Measurements from ENCODE around the gene SNRNP70. TPM values are rescaled to one million over a fixed set of nuclear protein-coding genes. Genes with fewer than 3 reads are reported as not detected.
"Not testable (repeated sequence)": the region's sequence is repeated elsewhere in the genome, so short reads cannot be mapped to it uniquely, and the experiment has no call there.

SNRNP70 gene
- polyA plus RNA-seq, 4 donors = 159 to 237 (median 223) TPM

DNA sequence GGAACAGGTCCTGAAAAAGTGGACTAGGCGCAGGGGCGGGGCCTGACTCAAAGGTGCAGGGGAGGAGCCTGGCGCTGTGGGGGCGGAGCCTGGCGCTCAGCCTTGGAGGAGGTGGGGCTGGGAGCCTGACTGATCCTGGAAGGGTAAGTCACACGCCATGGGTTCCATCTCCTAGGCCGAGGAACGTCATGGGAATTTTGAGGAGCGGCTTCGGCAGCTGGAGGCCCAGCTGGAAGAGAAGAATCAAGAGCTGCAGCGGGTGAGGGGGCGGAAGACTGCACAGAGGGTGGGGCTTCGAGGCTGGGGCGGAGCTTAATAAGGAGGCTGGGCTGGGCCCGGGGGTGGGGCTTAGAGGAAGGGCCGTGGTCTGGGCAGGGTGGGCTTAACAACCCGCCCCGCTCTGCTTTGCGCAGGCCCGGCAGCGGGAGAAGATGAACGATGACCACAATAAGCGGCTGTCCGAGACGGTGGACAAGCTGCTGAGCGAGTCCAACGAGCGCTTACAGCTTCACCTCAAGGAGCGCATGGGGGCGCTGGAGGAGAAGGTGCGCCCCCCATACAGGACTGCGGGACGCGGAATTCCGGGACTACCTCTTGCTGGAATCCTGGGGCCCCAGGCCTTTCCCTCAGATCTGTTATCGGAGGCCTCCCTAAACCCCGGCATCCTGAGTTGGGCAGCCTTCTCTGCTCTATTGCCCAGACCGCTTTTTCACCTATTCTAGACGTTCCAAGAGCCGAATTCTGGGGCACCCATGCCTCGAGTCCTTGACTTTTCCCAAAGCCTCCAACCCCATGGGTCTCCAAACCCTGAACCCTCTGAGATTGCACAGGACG is 48.6 kb downstream of the SNRNP70 start:
- peak overlapping the region in 2 of 3 donors; percentile 26 to 38 for H3K27ac ChIP-seq (ENCODE audit: low read depth in 1 of 3, low read length in 2 of 3)

DNA sequence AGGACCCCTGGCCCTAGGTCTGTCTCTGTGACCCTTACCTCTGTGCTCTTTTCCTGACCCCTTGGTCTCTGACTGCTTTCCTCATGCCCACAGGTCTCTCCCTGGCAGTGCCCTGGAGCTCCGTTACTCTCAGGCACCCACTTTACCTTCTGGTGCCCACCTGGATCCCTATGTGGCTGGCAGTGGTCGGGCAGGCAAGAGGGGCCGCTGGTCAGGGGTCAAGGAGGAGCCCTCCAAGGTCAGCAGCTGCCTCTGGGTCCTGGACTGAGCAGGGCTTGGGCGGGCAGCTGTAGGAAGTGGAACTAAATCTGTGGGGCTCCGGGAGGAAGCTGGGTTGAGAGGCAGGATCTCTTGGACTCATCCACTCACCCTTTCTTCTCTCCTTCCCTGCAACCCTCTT is 50.4 kb downstream of the SNRNP70 start:
- Histone ChIP-seq H3K4me1 (ENCODE audit: control insufficient read depth in 3 of 3, insufficient read depth in 2 of 3, low read depth in 1 of 3, low read length in 2 of 3) (peaks cover 0 to 13% (median 3%) of the 10 kb centered on the region in 3 donors), H3K36me3 (ENCODE audit: control insufficient read depth in 3 of 3, insufficient read depth in 2 of 3, low read depth in 1 of 3, low read length in 3 of 3) (no peaks in the 10 kb centered on the region), H3K27ac (ENCODE audit: low read depth in 1 of 3, low read length in 2 of 3) (peak overlapping the region in 1 of 3 donors; percentile 40), H3K4me3 (ENCODE audit: low read depth in 1 of 3, low read length in 3 of 3) (no peak overlapping the region), H3K27me3 (ENCODE audit: control insufficient read depth in 3 of 3, insufficient read depth in 3 of 3, low read length in 3 of 3) (peaks cover 0 to 27% (median 0%) of the 10 kb centered on the region in 3 donors), H3K9me3 (ENCODE audit: control insufficient read depth in 2 of 2, insufficient read depth in 1 of 2, low read depth in 1 of 2, low read length in 1 of 2) (no peaks in the 10 kb centered on the region)
- DNase-seq (no peak), FAIRE-seq (no peak)
- WGBS, 3 donors = 88 to 91% (median 91%) methylated on average over 5 of the region's 5 CpGs

More for the DNA sequence above, 48.6 kb downstream of the SNRNP70 start:
- H3K4me1 ChIP-seq (ENCODE audit: control insufficient read depth in 3 of 3, insufficient read depth in 2 of 3, low read depth in 1 of 3, low read length in 2 of 3) = peaks cover 0 to 13% (median 3%) of the 10 kb centered on the region in 3 donors
- DNase-seq = peak; percentile 70 to 88
- peak overlapping the region in 2 of 3 donors; percentile 5 to 21 for H3K4me3 ChIP-seq (ENCODE audit: low read depth in 1 of 3, low read length in 3 of 3)
- no peaks in the 10 kb centered on the region for H3K9me3 ChIP-seq (ENCODE audit: control insufficient read depth in 2 of 2, insufficient read depth in 1 of 2, low read depth in 1 of 2, low read length in 1 of 2)
- 23 to 42% (median 41%) methylated on average over 37 to 42 of the region's 42 CpGs for WGBS, 3 donors
- peaks cover 0 to 25% (median 0%) of the 10 kb centered on the region in 3 donors for H3K27me3 ChIP-seq (ENCODE audit: control insufficient read depth in 3 of 3, insufficient read depth in 3 of 3, low read length in 3 of 3)
- no peaks in the 10 kb centered on the region for H3K36me3 ChIP-seq (ENCODE audit: control insufficient read depth in 3 of 3, insufficient read depth in 2 of 3, low read depth in 1 of 3, low read length in 3 of 3)
- no peak for FAIRE-seq

DNA sequence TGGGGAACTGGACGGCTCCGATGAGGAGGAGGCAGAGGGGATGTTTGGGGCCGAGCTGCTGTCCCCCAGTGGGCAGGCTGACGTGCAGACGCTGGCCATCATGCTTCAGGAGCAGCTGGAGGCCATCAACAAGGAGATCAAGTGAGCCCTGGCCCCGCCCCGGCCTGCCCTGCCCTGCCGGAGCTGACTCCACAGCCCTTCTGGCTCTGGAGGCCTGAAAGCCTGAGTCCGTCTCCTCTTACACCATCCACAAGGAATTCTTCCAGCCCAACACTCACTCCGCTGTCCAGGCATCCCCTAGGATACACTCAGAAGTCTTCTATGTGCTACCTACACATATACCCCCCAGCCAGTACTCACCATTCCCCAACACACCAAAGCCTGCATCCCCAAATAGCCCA is 51.5 kb downstream of the SNRNP70 start:
- peaks cover 0 to 5% of the 10 kb centered on the region in 2 donors for H3K9me3 ChIP-seq (ENCODE audit: control insufficient read depth in 2 of 2, insufficient read depth in 1 of 2, low read depth in 1 of 2, low read length in 1 of 2)
- WGBS, 3 donors = 63 to 77% (median 73%) methylated on average over 10 of the region's 10 CpGs
- no peak for DNase-seq

DNA sequence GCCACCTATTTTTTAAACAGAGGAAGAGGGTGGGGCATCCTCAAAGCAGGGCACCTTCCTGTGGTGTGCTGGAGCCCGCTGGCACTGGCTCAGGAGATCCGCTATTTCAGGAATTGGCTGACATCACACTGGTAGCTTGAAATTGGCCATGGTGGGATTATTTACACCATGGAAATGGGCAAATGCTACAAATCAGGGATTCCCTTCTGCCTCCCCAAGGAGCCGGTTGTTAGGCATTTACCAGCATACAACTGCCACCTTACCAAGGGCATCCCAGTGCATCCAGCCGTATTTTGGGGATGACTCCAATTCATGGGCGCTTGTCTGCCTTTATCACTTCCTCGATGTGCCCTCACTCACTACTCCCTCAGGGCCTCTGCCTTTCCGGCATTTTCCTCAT is 55.7 kb downstream of the SNRNP70 start:
- peaks cover 0 to 36% (median 0%) of the 10 kb centered on the region in 3 donors for H3K27me3 ChIP-seq (ENCODE audit: control insufficient read depth in 3 of 3, insufficient read depth in 3 of 3, low read length in 3 of 3)
- H3K4me1 ChIP-seq (ENCODE audit: control insufficient read depth in 3 of 3, insufficient read depth in 2 of 3, low read depth in 1 of 3, low read length in 2 of 3) = no peaks in the 10 kb centered on the region
- H3K27ac ChIP-seq (ENCODE audit: low read depth in 1 of 3, low read length in 2 of 3) = no peak overlapping the region
- no peak overlapping the region for H3K4me3 ChIP-seq (ENCODE audit: low read depth in 1 of 3, low read length in 3 of 3)
- 82 to 84% (median 84%) methylated on average over 7 of the region's 7 CpGs for WGBS, 3 donors
- FAIRE-seq (no peak), DNase-seq (no peak)
- peaks cover 0 to 5% of the 10 kb centered on the region in 2 donors for H3K9me3 ChIP-seq (ENCODE audit: control insufficient read depth in 2 of 2, insufficient read depth in 1 of 2, low read depth in 1 of 2, low read length in 1 of 2)
- no peaks in the 10 kb centered on the region for H3K36me3 ChIP-seq (ENCODE audit: control insufficient read depth in 3 of 3, insufficient read depth in 2 of 3, low read depth in 1 of 3, low read length in 3 of 3)

More for the DNA sequence above, 51.5 kb downstream of the SNRNP70 start:
- Histone ChIP-seq H3K27me3 (ENCODE audit: control insufficient read depth in 3 of 3, insufficient read depth in 3 of 3, low read length in 3 of 3) (peaks cover 0 to 31% (median 0%) of the 10 kb centered on the region in 3 donors), H3K36me3 (ENCODE audit: control insufficient read depth in 3 of 3, insufficient read depth in 2 of 3, low read depth in 1 of 3, low read length in 3 of 3) (no peaks in the 10 kb centered on the region), H3K27ac (ENCODE audit: low read depth in 1 of 3, low read length in 2 of 3) (peak overlapping the region in 1 of 3 donors; percentile 66), H3K4me1 (ENCODE audit: control insufficient read depth in 3 of 3, insufficient read depth in 2 of 3, low read depth in 1 of 3, low read length in 2 of 3) (peaks cover 0 to 13% (median 3%) of the 10 kb centered on the region in 3 donors), H3K4me3 (ENCODE audit: low read depth in 1 of 3, low read length in 3 of 3) (no peak overlapping the region)
- FAIRE-seq = no peak

DNA sequence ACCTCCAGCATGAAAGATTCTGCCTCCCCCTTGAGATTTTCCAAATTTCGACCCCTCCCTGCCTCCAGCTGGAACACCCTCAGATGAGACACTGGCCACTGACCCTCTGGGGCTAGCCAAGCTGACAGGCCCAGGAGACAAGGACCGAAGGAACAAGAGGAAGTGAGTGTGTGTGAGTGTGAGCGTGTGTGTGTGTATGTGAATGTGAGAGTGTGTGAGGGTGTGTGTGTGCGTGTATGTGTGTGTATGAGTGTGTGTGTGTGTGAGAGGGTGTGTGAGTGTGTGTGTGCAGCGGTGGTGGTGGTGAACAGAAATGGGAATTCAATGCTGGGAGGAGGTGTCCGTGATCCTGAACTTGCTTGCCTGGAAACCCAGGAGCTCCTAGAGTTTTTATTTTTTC is 56.1 kb downstream of the SNRNP70 start:
- DNase-seq (no peak), FAIRE-seq (no peak)
- H3K4me3 ChIP-seq (ENCODE audit: low read depth in 1 of 3, low read length in 3 of 3) = no peak overlapping the region
- H3K4me1 ChIP-seq (ENCODE audit: control insufficient read depth in 3 of 3, insufficient read depth in 2 of 3, low read depth in 1 of 3, low read length in 2 of 3) = no peaks in the 10 kb centered on the region
- WGBS, 3 donors = 79 to 87% (median 86%) methylated on average over 6 of the region's 6 CpGs
- no peak overlapping the region for H3K27ac ChIP-seq (ENCODE audit: low read depth in 1 of 3, low read length in 2 of 3)
- H3K36me3 ChIP-seq (ENCODE audit: control insufficient read depth in 3 of 3, insufficient read depth in 2 of 3, low read depth in 1 of 3, low read length in 3 of 3) = no peaks in the 10 kb centered on the region
- peaks cover 0 to 40% (median 0%) of the 10 kb centered on the region in 3 donors for H3K27me3 ChIP-seq (ENCODE audit: control insufficient read depth in 3 of 3, insufficient read depth in 3 of 3, low read length in 3 of 3)
- peaks cover 0 to 5% of the 10 kb centered on the region in 2 donors for H3K9me3 ChIP-seq (ENCODE audit: control insufficient read depth in 2 of 2, insufficient read depth in 1 of 2, low read depth in 1 of 2, low read length in 1 of 2)

DNA sequence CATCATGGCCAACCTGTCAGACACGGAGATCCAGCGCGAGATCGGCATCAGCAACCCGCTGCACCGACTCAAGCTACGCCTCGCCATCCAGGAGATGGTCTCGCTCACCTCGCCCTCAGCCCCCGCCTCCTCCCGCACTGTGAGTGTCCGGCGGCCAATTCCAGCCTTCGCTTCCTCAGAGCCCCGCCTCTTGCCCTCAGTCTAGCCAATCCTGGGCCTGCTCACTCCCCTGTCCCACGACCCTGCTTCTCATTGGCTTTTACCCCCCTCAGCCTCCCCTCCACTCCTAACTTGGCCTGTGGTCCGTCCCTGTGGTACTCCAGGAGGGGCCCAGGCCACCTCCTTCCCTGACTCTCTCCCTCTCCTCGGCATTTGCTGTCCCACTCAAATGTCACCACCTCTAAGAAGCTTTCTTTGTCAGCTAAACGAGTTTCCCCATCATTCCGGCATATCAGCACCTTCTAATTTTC is 57.6 kb downstream of the SNRNP70 start:
- Histone ChIP-seq H3K27ac (ENCODE audit: low read depth in 1 of 3, low read length in 2 of 3) (no peak overlapping the region), H3K4me1 (ENCODE audit: control insufficient read depth in 3 of 3, insufficient read depth in 2 of 3, low read depth in 1 of 3, low read length in 2 of 3) (no peaks in the 10 kb centered on the region), H3K9me3 (ENCODE audit: control insufficient read depth in 2 of 2, insufficient read depth in 1 of 2, low read depth in 1 of 2, low read length in 1 of 2) (peaks cover 0 to 5% of the 10 kb centered on the region in 2 donors), H3K36me3 (ENCODE audit: control insufficient read depth in 3 of 3, insufficient read depth in 2 of 3, low read depth in 1 of 3, low read length in 3 of 3) (no peaks in the 10 kb centered on the region), H3K27me3 (ENCODE audit: control insufficient read depth in 3 of 3, insufficient read depth in 3 of 3, low read length in 3 of 3) (peaks cover 0 to 49% (median 0%) of the 10 kb centered on the region in 3 donors), H3K4me3 (ENCODE audit: low read depth in 1 of 3, low read length in 3 of 3) (peak overlapping the region in 2 of 3 donors; percentile 34 to 42)
- WGBS, 3 donors = 1 to 2% (median 2%) methylated on average over 21 of the region's 21 CpGs
- no peak for FAIRE-seq
- peak; percentile 74 to 88 for DNase-seq

DNA sequence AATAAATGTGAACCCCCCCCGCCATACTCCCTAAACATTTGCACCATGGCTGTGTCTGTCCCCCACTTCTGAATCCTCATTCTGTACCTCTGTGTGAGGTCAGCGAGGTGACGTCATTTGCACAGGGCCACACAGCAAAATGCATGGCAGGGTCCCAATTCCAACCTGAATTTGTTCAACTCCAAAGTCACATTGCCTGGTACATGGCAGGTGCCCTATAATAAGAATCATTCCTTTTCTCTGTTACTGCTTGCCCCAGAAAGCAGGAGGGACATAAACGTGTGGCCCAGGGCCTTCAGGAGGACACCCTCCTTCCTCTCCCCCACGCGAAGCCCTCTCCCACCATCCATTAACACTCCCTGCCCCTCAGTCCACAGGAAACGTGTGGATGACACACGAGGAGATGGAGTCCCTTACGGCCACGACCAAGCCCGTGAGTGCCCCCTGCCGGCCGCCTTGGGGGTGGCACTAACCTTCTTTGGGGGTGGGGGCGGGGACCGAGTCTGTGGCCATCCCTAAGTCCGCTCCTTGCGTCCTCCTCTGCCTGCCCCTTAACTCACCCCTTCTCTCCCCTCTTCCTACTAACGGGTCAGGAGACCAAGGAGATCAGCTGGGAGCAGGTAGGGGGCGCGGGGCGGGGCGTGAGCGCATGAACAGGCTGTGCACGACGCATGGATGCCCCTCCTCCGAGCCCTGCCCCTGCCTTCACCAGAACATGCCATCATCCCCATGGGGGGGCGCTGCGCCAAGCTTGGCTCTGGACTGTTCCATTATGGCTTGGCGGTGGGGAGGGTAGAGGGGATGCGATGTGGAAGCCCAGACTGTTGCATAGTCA is 60.5 kb downstream of the SNRNP70 start:
- no peak overlapping the region for H3K4me3 ChIP-seq (ENCODE audit: low read depth in 1 of 3, low read length in 3 of 3)
- H3K27me3 ChIP-seq (ENCODE audit: control insufficient read depth in 3 of 3, insufficient read depth in 3 of 3, low read length in 3 of 3) = peaks cover 0 to 72% (median 0%) of the 10 kb centered on the region in 3 donors
- peaks cover 0 to 26% (median 0%) of the 10 kb centered on the region in 3 donors for H3K4me1 ChIP-seq (ENCODE audit: control insufficient read depth in 3 of 3, insufficient read depth in 2 of 3, low read depth in 1 of 3, low read length in 2 of 3)
- FAIRE-seq (no peak), DNase-seq (peak; percentile 70 to 79)
- 7 to 8% (median 8%) methylated on average over 28 to 30 of the region's 30 CpGs for WGBS, 3 donors
- peaks cover 0 to 6% of the 10 kb centered on the region in 2 donors for H3K9me3 ChIP-seq (ENCODE audit: control insufficient read depth in 2 of 2, insufficient read depth in 1 of 2, low read depth in 1 of 2, low read length in 1 of 2)
- H3K36me3 ChIP-seq (ENCODE audit: control insufficient read depth in 3 of 3, insufficient read depth in 2 of 3, low read depth in 1 of 3, low read length in 3 of 3) = no peaks in the 10 kb centered on the region
- no peak overlapping the region for H3K27ac ChIP-seq (ENCODE audit: low read depth in 1 of 3, low read length in 2 of 3)

DNA sequence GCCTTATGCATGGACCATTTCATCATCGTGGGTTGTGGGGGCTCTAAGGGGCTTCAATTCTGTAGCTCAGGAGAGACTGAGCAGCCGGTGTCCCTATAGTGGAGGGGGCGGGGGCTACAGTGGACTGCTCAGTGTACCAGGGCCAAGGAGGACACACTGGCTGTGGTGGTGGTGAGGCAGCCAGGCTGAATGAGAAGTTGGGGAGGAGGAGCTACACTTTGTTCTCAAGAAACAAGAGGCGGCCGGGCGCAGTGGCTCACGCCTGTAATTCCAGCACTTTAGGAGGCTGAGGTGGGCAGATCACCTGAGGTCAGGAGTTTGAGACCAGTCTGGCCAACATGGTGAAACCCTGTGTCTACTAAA is 61.1 kb downstream of the SNRNP70 start:
- Histone ChIP-seq H3K4me1 (ENCODE audit: control insufficient read depth in 3 of 3, insufficient read depth in 2 of 3, low read depth in 1 of 3, low read length in 2 of 3) (peaks cover 0 to 29% (median 4%) of the 10 kb centered on the region in 3 donors), H3K27me3 (ENCODE audit: control insufficient read depth in 3 of 3, insufficient read depth in 3 of 3, low read length in 3 of 3) (peaks cover 0 to 75% (median 0%) of the 10 kb centered on the region in 3 donors)
- H3K4me3 ChIP-seq (ENCODE audit: low read depth in 1 of 3, low read length in 3 of 3) = not testable (repeated sequence)

More for the DNA sequence above, 61.1 kb downstream of the SNRNP70 start:
- 23 to 35% (median 34%) methylated on average over 7 of the region's 7 CpGs for WGBS, 3 donors
- H3K9me3 ChIP-seq (ENCODE audit: control insufficient read depth in 2 of 2, insufficient read depth in 1 of 2, low read depth in 1 of 2, low read length in 1 of 2); DNase-seq; H3K27ac ChIP-seq (ENCODE audit: low read depth in 1 of 3, low read length in 2 of 3); H3K36me3 ChIP-seq (ENCODE audit: control insufficient read depth in 3 of 3, insufficient read depth in 2 of 3, low read depth in 1 of 3, low read length in 3 of 3); FAIRE-seq: not testable (repeated sequence)

Data from small intestine (tissue), 7 donors.